ENCODE measurements around the gene IL22.

GRCh38 chr12:68285541-68285940, 32.1 kb upstream of the IL22 start:
- TF ChIP-seq CTCF (IDR thresholded peaks at IDR 0.05) (no peak), POLR2A (IDR thresholded peaks at IDR 0.05) (no peak)
